ENCODE results near the gene CACNA1S.

GRCh38 chr1:201009962-201010645 is 102.1 kb downstream of the CACNA1S start:
- TF ChIP-seq RAD21 (IDR thresholded peaks at IDR 0.05; ENCODE audit: low read length) (no peak), TAF1 (IDR thresholded peaks at IDR 0.05; ENCODE audit: borderline replicate concordance, low read depth, low read length) (no peak), POLR2AphosphoS5 (IDR thresholded peaks at IDR 0.05; ENCODE audit: low read depth, low read length) (no peak), FOXM1 (IDR thresholded peaks at IDR 0.05; ENCODE audit: low read depth) (no peak), GABPA (IDR thresholded peaks at IDR 0.05; ENCODE audit: low read depth) (no peak), RFX5 (IDR thresholded peaks at IDR 0.05; ENCODE audit: low read length) (no peak), MAX (IDR thresholded peaks at IDR 0.05; ENCODE audit: low read depth) (no peak), ELF1 (IDR thresholded peaks at IDR 0.05) (no peak), EP300 (IDR thresholded peaks at IDR 0.05; ENCODE audit: borderline replicate concordance in 1 of 2, low read depth in 1 of 2, low read length in 1 of 2) (no peak), MEF2A (IDR thresholded peaks at IDR 0.05; ENCODE audit: borderline replicate concordance, low read depth) (no peak)
- TF ChIP-seq, protein P1, sequence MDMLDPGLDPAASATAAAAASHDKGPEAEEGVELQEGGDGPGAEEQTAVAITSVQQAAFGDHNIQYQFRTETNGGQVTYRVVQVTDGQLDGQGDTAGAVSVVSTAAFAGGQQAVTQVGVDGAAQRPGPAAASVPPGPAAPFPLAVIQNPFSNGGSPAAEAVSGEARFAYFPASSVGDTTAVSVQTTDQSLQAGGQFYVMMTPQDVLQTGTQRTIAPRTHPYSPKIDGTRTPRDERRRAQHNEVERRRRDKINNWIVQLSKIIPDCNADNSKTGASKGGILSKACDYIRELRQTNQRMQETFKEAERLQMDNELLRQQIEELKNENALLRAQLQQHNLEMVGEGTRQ (IDR thresholded peaks at IDR 0.05; ENCODE audit: borderline replicate concordance, low read depth, low read length) = no peak
- TF ChIP-seq, protein P2, sequence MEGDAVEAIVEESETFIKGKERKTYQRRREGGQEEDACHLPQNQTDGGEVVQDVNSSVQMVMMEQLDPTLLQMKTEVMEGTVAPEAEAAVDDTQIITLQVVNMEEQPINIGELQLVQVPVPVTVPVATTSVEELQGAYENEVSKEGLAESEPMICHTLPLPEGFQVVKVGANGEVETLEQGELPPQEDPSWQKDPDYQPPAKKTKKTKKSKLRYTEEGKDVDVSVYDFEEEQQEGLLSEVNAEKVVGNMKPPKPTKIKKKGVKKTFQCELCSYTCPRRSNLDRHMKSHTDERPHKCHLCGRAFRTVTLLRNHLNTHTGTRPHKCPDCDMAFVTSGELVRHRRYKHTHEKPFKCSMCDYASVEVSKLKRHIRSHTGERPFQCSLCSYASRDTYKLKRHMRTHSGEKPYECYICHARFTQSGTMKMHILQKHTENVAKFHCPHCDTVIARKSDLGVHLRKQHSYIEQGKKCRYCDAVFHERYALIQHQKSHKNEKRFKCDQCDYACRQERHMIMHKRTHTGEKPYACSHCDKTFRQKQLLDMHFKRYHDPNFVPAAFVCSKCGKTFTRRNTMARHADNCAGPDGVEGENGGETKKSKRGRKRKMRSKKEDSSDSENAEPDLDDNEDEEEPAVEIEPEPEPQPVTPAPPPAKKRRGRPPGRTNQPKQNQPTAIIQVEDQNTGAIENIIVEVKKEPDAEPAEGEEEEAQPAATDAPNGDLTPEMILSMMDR (IDR thresholded peaks at IDR 0.05) = no peak

All from SK-N-SH (cell line).